ENCODE data around the gene ADAMTS2.

The ADAMTS2 gene

GRCh38 chr5:179336871-179337795 is 8.1 kb downstream of the ADAMTS2 start:
- DNase-seq (ENCODE audit: extremely low spot score) = no peak
- ChIA-PET CTCF (no interaction called here), POLR2A (no interaction called here)
- TF ChIP-seq ELF4 (IDR thresholded peaks at IDR 0.05) (no peak), ZNF384 (IDR thresholded peaks at IDR 0.05) (no peak), FOXM1 (IDR thresholded peaks at IDR 0.05; ENCODE audit: borderline replicate concordance) (no peak)

- CTCF ChIA-PET = no interaction called here
- POLR2A ChIA-PET = no interaction called here
- TF ChIP-seq FOXM1 (IDR thresholded peaks at IDR 0.05; ENCODE audit: borderline replicate concordance) = no peak
- TF ChIP-seq FOXA1 (IDR thresholded peaks at IDR 0.05) = no peak
- no peak for TF ChIP-seq ARNT (IDR thresholded peaks at IDR 0.05)
- TF ChIP-seq ELF4 (IDR thresholded peaks at IDR 0.05) = no peak
- TF ChIP-seq BHLHE40 (IDR thresholded peaks at IDR 0.05; ENCODE audit: borderline replicate concordance) = no peak
- no peak for TF ChIP-seq FOXK2 (IDR thresholded peaks at IDR 0.05)
- no peak for TF ChIP-seq L3MBTL2 (conservative IDR thresholded peaks at IDR 0.05)
- no peak for TF ChIP-seq CTBP1 (IDR thresholded peaks at IDR 0.05; ENCODE audit: borderline replicate concordance)
- TF ChIP-seq TARDBP (IDR thresholded peaks at IDR 0.05) = no peak
- no peak for TF ChIP-seq ZNF384 (IDR thresholded peaks at IDR 0.05)
- no peak for TF ChIP-seq LEF1 (IDR thresholded peaks at IDR 0.05; ENCODE audit: borderline replicate concordance)
- TF ChIP-seq HDGF (IDR thresholded peaks at IDR 0.05; ENCODE audit: borderline replicate concordance) = no peak
- no peak for TF ChIP-seq PKNOX1 (IDR thresholded peaks at IDR 0.05)
- TF ChIP-seq NFRKB (IDR thresholded peaks at IDR 0.05) = no peak
- no peak for TF ChIP-seq SUZ12 (IDR thresholded peaks at IDR 0.05)
- DNase-seq (ENCODE audit: extremely low spot score) = no peak
These were observed 9.0 kb downstream of the ADAMTS2 start for GRCh38 chr5:179336126-179336870.

GRCh38 chr5:179333796-179334761 is 11.2 kb downstream of the ADAMTS2 start:
- no peak for DNase-seq (ENCODE audit: extremely low spot score)
- TF ChIP-seq FOXA1 (IDR thresholded peaks at IDR 0.05) (no peak), SP1 (IDR thresholded peaks at IDR 0.05) (no peak), NFRKB (IDR thresholded peaks at IDR 0.05) (no peak), FOXM1 (IDR thresholded peaks at IDR 0.05; ENCODE audit: borderline replicate concordance) (no peak), FOXK2 (IDR thresholded peaks at IDR 0.05) (no peak), CTBP1 (IDR thresholded peaks at IDR 0.05; ENCODE audit: borderline replicate concordance) (no peak), TARDBP (IDR thresholded peaks at IDR 0.05) (no peak), LEF1 (IDR thresholded peaks at IDR 0.05; ENCODE audit: borderline replicate concordance) (no peak), SUZ12 (IDR thresholded peaks at IDR 0.05) (no peak), ARNT (IDR thresholded peaks at IDR 0.05) (no peak), PKNOX1 (IDR thresholded peaks at IDR 0.05) (no peak), ELF4 (IDR thresholded peaks at IDR 0.05) (no peak), BHLHE40 (IDR thresholded peaks at IDR 0.05; ENCODE audit: borderline replicate concordance) (no peak), L3MBTL2 (conservative IDR thresholded peaks at IDR 0.05) (no peak), ZNF384 (IDR thresholded peaks at IDR 0.05) (no peak), HDGF (IDR thresholded peaks at IDR 0.05; ENCODE audit: borderline replicate concordance) (no peak)
- ChIA-PET POLR2A (no interaction called here), CTCF (interaction anchor here (0.5 to 1.1 kb wide), 3 partner anchors 10 to 335 kb away, joined by 3 to 5 read pairs (median 3); no protein-coding TSS in a partner anchor)

- TF ChIP-seq ELF4 (IDR thresholded peaks at IDR 0.05) (no peak), PKNOX1 (IDR thresholded peaks at IDR 0.05) (no peak), HDGF (IDR thresholded peaks at IDR 0.05; ENCODE audit: borderline replicate concordance) (no peak), CTBP1 (IDR thresholded peaks at IDR 0.05; ENCODE audit: borderline replicate concordance) (no peak), TARDBP (IDR thresholded peaks at IDR 0.05) (no peak), FOXA1 (IDR thresholded peaks at IDR 0.05) (no peak)
- CTCF ChIA-PET = no interaction called here
- DNase-seq (ENCODE audit: extremely low spot score) = no peak
- POLR2A ChIA-PET = no interaction called here
These were observed 12.4 kb downstream of the ADAMTS2 start for GRCh38 chr5:179332741-179333290.
